Measurements from ENCODE around the gene C2orf81. TPM values are rescaled to one million over a fixed set of nuclear protein-coding genes. Genes with fewer than 3 reads are reported as not detected.
"Not testable (repeated sequence)": the region's sequence is repeated elsewhere in the genome, so short reads cannot be mapped to it uniquely, and the experiment has no call there.

Gene C2orf81
- total and polyA plus RNA-seq, 12 donors: 0.36 to 7.1 (median 1.8) TPM

GRCh38 chr2:74425523-74425922 is 4.1 kb upstream of the C2orf81 start:
- intact Hi-C loops (cut with DNase I): no loop called here
- WGBS, 4 donors: 74 to 90% (median 85%) methylated on average over 4 to 7 of the region's 7 CpGs
- Histone ChIP-seq H3K27me3 (no peaks in the 10 kb centered on the region), H3K4me3 (no peak overlapping the region), H3K4me1 (replicated peaks in 1 of 2) (peaks cover 5 to 6% of the 10 kb centered on the region in 2 donors), H3K9me3 (replicated peaks in 1 of 3) (no peaks in the 10 kb centered on the region), H3K27ac (no peak overlapping the region), H3K36me3 (replicated peaks in 1 of 2) (peaks cover 0 to 47% of the 10 kb centered on the region in 2 donors)
- no peak for TF ChIP-seq POLR2A (IDR thresholded peaks at IDR 0.05)
- no peak for TF ChIP-seq CTCF (IDR thresholded peaks at IDR 0.05)
- no peak for DNase-seq

GRCh38 chr2:74424995-74425406 is 3.6 kb upstream of the C2orf81 start:
- TF ChIP-seq POLR2A (IDR thresholded peaks at IDR 0.05): no peak
- no peak for TF ChIP-seq CTCF (IDR thresholded peaks at IDR 0.05)
- H3K27me3 ChIP-seq: no peaks in the 10 kb centered on the region
- intact Hi-C loops (cut with DNase I): no loop called here
- no peak overlapping the region for H3K27ac ChIP-seq
- peaks cover 0 to 42% of the 10 kb centered on the region in 2 donors for H3K36me3 ChIP-seq (replicated peaks in 1 of 2)
- H3K4me3 ChIP-seq: no peak overlapping the region
- 73 to 88% (median 84%) methylated on average over 3 to 5 of the region's 5 CpGs for WGBS, 4 donors
- no peak for DNase-seq
- H3K9me3 ChIP-seq (replicated peaks in 1 of 3): no peaks in the 10 kb centered on the region
- peaks cover 5 to 6% of the 10 kb centered on the region in 2 donors for H3K4me1 ChIP-seq (replicated peaks in 1 of 2)

- no peaks in the 10 kb centered on the region for H3K9me3 ChIP-seq (replicated peaks in 1 of 3)
- no peak for TF ChIP-seq POLR2A (IDR thresholded peaks at IDR 0.05)
- intact Hi-C loops (cut with DNase I): no loop called here
- no peak for DNase-seq
- H3K4me1 ChIP-seq (replicated peaks in 1 of 2): peaks cover 5 to 6% of the 10 kb centered on the region in 2 donors
- 58 to 77% (median 74%) methylated on average over 5 of the region's 5 CpGs for WGBS, 4 donors
- H3K27me3 ChIP-seq: no peaks in the 10 kb centered on the region
- no peak overlapping the region for H3K27ac ChIP-seq
- peaks cover 0 to 36% of the 10 kb centered on the region in 2 donors for H3K36me3 ChIP-seq (replicated peaks in 1 of 2)
- H3K4me3 ChIP-seq: no peak overlapping the region
Observed at GRCh38 chr2:74424139-74424992, 2.9 kb upstream of the C2orf81 start.

- H3K4me1 ChIP-seq (replicated peaks in 1 of 2): peaks cover 5 to 6% of the 10 kb centered on the region in 2 donors
- H3K27ac ChIP-seq: no peak overlapping the region
- TF ChIP-seq POLR2A (IDR thresholded peaks at IDR 0.05) (no peak), CTCF (IDR thresholded peaks at IDR 0.05) (no peak)
- 80 to 91% (median 87%) methylated on average over 7 to 9 of the region's 9 CpGs for WGBS, 4 donors
- no peak for DNase-seq
- no peaks in the 10 kb centered on the region for H3K9me3 ChIP-seq (replicated peaks in 1 of 3)
- intact Hi-C loops (cut with DNase I): no loop called here
- H3K4me3 ChIP-seq: no peak overlapping the region
- peaks cover 0 to 27% of the 10 kb centered on the region in 2 donors for H3K36me3 ChIP-seq (replicated peaks in 1 of 2)
- H3K27me3 ChIP-seq: no peaks in the 10 kb centered on the region
Observed at GRCh38 chr2:74423231-74424095, 2.0 kb upstream of the C2orf81 start.

- intact Hi-C loops (cut with DNase I); H3K9me3 ChIP-seq (replicated peaks in 1 of 3); DNase-seq; H3K36me3 ChIP-seq (replicated peaks in 1 of 2); H3K27me3 ChIP-seq: not testable (repeated sequence)
- Histone ChIP-seq H3K27ac (peak overlapping the region in 1 of 5 donors; percentile 77), H3K4me1 (replicated peaks in 1 of 2) (peaks cover 5 to 10% of the 10 kb centered on the region in 2 donors), H3K4me3 (peak overlapping the region in 1 of 4 donors; percentile 58)
- WGBS, 4 donors: 73 to 80% (median 75%) methylated on average over 19 of the region's 19 CpGs
Observed at GRCh38 chr2:74420443-74421103, 846 bp downstream of the C2orf81 start.

All from adrenal gland (tissue), 12 donors.